DMS153 treated with DMSO at 0.1 percent for 48 hours (cell line): ENCODE data around the gene DTX3.
"Not testable (repeated sequence)": the region's sequence is repeated elsewhere in the genome, so short reads cannot be mapped to it uniquely, and the experiment has no call there.

Source experiments
- DNase-seq: peaks from one replicate; lab custom pipeline; 2025; ENCODE audit not compliant: unreplicated experiment; lab: John Stamatoyannopoulos, UW

Gene DTX3

GRCh38 chr12:57631566-57632072 is 27.0 kb downstream of the DTX3 start:
- DNase-seq = no peak

- DNase-seq = no peak
These were observed 27.7 kb downstream of the DTX3 start for GRCh38 chr12:57632073-57632957.

- peak; percentile 57 for DNase-seq
These were observed 28.6 kb downstream of the DTX3 start, which contains the start of gene B4GALNT1 for GRCh38 chr12:57632958-57633840. Gene B4GALNT1, minus strand, starts transcription at chr12:57633201. Its CDS starts 1,069 bp downstream, at chr12:57632132.

GRCh38 chr12:57636731-57637130 is 32.1 kb downstream of the DTX3 start:
- not testable (repeated sequence) for DNase-seq

GRCh38 chr12:57637364-57637763 is 32.7 kb downstream of the DTX3 start:
- DNase-seq = no peak

- no peak for DNase-seq
These were observed 33.5 kb downstream of the DTX3 start for GRCh38 chr12:57638096-57638495.

GRCh38 chr12:57640175-57641042 is 35.8 kb downstream of the DTX3 start:
- DNase-seq = no peak

- no peak for DNase-seq
These were observed 37.2 kb downstream of the DTX3 start for GRCh38 chr12:57641699-57642442.

- DNase-seq = not testable (repeated sequence)
These were observed 41.5 kb downstream of the DTX3 start for GRCh38 chr12:57645990-57646658.

GRCh38 chr12:57646659-57647049 is 42.0 kb downstream of the DTX3 start:
- DNase-seq = not testable (repeated sequence)

- no peak for DNase-seq
These were observed 49.4 kb downstream of the DTX3 start for GRCh38 chr12:57654042-57654441.

- DNase-seq = no peak
These were observed 51.1 kb downstream of the DTX3 start for GRCh38 chr12:57655541-57656240.

- not testable (repeated sequence) for DNase-seq
These were observed 51.8 kb downstream of the DTX3 start for GRCh38 chr12:57656408-57656807.

- no peak for DNase-seq
These were observed 53.1 kb downstream of the DTX3 start for GRCh38 chr12:57657744-57658143.

GRCh38 chr12:57658890-57659289 is 54.3 kb downstream of the DTX3 start:
- DNase-seq = no peak
